GM21717 (cell line): ENCODE measurements around the gene SERF2.
"Not testable (repeated sequence)": the region's sequence is repeated elsewhere in the genome, so short reads cannot be mapped to it uniquely, and the experiment has no call there.

Experiments used
- ATAC-seq: cut with Tn5 transposase; IDR thresholded peaks from one replicate; pipeline ENCODE4 v1.9.1; 2021; ENCODE audit warnings: mild to moderate bottlenecking, moderate library complexity; ENCODE audit not compliant: unreplicated experiment

The SERF2 gene

GRCh38 chr15:43792761-43793476 lies 799 bp downstream of the SERF2 start:
- no peak for ATAC-seq

DNA sequence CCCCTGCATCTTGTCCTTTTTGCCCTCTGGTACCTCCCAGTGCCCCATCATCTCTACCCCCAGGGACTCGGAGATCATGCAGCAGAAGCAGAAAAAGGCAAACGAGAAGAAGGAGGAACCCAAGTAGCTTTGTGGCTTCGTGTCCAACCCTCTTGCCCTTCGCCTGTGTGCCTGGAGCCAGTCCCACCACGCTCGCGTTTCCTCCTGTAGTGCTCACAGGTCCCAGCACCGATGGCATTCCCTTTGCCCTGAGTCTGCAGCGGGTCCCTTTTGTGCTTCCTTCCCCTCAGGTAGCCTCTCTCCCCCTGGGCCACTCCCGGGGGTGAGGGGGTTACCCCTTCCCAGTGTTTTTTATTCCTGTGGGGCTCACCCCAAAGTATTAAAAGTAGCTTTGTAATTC lies 1.5 kb downstream of the SERF2 start:
- no peak for ATAC-seq

DNA sequence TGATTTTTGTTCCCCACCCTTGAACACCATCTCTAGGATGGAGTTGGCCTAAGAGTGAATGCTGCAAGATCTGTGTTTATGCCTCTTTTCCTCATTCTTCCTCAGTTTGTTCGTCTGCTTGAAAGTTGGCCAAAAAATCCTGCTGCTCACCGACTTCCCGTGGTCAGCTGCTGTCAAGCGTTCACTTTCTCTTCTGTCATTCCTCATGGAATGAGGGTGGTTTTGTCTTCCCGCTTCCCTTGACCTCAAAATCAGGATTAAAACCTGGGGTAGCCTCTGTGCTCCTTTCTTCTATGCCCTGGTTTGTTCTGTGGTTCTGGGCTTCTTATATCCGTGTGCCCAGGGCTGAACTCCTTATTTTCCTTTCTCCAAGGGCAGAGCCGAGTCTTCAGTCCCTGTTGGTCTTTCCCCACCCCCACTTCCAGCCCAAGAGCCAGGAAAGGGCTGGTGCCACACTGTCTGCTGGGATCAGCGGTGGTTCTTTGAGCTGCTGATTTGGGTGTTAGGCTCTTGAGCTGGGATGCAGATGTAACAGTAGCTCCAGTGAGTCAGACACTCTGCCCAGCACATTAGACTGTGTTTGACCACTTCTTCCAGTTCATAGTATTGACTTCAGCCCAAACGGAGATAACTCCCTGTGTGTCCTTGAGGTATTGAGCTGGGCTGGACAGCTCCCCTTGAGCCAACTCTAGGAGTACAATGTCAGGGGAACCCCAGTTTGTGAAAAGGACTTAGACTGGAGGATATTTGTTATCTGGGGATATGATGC lies 2.3 kb downstream of the SERF2 start:
- ATAC-seq, result no peak

- no peak for ATAC-seq
These were observed 3.1 kb downstream of the SERF2 start for GRCh38 chr15:43795197-43795596.

DNA sequence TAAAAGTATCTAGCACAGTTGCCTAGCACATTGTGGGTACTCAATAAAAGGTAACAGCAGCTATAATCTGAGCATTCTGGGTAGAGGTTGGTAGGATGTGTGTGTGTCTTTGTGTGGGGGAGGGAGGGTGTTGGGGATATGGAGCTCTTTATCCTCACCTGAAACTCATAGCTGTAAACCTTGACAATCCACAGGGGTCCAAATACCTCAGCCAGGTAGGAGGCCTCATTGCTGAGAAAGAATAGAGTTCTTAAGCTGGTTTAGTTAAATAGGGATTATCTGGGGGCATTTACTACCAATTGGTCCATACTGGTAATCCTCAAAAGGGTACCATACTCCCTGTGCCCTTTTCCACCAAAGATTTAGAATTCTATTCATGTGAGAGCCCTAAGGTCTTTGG lies 3.9 kb downstream of the SERF2 start:
- no peak for ATAC-seq

- ATAC-seq, result no peak
These were observed 4.4 kb downstream of the SERF2 start for GRCh38 chr15:43796566-43796965.

DNA sequence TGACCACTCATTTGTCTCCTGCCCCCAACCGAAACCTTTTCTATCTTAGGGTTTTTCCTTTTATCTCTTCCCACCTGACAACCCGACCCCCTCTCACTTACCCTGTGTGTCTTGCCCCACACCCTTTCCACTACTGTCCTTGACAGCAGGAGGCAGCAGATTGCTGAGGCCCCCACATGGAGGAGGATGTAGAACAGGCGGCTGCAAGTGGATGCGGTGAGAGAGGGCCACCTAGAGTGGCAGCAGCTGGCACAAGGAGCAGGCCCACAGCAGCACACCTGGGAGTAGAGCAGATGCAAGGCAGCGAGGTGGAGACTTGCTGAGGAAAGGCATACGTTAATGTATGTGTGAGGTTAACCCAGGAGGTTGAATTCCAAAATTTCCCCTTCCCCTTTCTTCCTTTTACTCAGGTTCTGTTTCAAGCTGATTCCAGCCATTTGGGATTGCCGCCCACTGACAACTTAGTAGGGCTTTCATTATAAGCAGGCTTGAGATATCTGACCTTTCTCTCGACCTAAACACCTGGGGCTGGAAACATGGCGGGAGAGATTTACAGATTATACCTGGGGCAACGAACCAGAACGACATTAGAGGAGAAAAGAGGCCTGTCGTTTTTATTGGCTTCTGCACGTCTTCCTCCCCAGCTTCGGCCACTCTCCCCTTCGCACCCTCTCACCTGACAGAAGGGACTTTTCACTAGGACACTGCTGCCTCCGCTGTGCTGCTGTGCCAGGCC lies 7.3 kb downstream of the SERF2 start:
- ATAC-seq, result no peak

DNA sequence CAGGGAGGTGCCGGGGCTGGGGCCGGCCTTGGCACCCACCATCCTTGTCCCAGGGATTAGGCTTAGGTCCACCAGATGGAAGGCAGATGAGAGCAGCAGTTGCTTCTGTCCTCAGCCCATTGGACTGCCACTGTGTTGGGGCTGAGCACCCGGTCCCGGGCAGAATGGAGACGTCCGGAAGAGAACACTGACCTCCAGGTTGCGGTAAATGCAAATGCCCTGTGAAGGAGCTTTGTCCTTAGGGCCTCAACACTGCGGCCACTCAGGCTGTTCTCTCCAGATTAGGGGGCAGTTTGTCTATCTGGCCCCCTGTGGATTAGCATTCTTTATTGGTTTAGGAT lies 7.8 kb downstream of the SERF2 start, which contains the start of gene SERINC4:
Gene SERINC4 (minus strand): TSS at position 276 of the 341 bp plus-strand sequence. CDS start 234 bp downstream, at position 42.
- ATAC-seq, result no peak

DNA sequence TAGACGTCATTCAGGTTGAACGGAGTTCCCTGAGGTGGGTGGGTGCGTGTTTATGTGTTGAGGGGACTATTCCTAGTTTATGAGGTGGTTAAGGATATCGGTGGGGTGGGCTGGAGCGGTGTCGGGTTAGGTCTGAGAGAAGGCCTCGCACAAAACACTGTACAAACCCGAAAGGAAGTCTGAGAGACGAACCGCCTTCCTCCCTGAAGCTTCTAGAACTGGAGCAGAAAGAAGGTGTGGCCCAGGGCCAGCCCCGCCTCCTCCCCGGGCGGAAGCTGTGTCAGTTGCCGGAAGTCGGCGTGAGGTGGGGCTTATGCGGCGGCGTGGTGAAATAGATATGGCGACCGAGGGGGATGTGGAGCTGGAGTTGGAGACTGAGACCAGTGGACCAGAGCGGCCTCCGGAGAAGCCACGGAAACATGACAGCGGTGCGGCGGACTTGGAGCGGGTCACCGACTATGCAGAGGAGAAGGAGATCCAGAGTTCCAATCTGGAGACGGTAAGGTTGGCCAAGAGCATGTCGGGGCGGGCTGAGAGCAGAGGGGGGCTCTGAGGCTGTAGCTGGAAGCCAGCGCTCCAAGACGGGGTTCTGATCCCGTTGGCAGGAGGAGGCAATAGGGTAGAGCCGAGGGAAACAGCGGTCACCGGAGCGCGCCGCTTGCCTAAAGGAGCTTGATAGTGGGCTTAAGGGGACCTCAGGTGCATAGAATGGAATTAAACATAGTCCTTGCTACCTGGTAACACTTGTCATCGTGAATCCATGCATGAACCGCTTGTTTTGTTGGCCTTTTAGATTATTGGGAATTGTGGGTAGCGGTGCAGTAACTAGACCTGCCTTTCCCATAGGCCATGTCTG lies 8.4 kb downstream of the SERF2 start, which contains the start of gene HYPK:
Gene HYPK (plus strand): TSS at position 314 of the 856 bp plus-strand sequence. CDS start 24 bp downstream, at position 338.
- ATAC-seq, result peak; percentile 71

- ATAC-seq, result not testable (repeated sequence)
These were observed 10.6 kb downstream of the SERF2 start for GRCh38 chr15:43802676-43803075.

DNA sequence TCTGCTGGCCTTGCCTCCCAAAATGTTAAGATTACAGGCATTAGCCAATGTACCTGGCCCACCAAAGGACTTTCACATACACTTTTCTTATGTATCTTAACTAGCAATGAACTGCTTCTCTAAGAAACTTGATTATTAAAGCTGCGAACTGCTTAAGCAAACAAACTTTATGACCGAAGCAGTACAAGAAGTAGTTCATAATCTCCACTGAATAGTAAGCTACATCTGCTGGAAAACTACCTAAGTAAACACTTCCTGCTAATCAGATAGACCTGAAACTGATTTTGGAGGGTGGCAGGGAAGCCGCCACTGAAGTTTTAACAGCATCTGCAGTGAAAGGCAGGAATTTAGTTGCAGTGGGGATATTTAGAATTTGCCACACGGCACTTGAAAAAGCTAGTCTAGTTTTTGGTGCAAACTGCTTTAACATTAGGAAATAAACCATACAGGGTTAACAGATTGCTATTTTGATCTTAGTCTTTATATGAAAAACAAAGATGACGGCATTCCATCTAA lies 16.4 kb downstream of the SERF2 start:
- no peak for ATAC-seq

DNA sequence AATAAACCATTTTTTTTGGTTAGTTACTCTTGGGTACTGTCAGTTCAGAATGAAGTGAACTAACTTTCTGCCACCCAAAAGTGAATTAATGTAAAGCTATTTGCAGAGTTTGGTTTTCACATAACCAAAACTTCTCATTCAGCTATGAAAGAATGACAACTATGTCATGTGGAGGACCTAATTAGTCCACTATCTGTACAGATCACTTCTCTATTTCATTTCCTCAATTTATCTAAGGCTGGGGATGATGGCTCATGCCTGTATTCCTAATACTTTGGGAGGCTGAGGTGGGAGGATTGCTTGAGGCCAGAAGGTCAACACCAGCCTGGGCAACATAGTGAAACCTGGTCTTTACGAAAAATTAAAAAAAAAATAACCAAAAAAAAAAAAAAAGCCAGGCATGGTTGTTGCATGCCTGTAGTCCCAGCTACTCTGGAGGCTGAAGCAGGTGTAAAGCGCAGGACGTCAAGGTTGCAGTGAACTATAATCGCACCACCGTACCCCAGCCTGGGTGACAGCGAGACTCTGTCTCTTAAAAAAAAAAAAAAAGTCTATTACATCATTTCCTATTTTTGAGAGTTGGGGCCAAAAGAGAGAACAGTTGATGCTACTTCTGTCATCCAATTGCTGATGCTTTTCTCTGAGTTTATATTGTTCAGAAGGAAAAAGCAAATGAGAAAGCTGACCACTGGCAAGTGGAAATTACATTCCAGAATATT lies 17.0 kb downstream of the SERF2 start:
- no peak for ATAC-seq

- ATAC-seq, result not testable (repeated sequence)
These were observed 22.9 kb downstream of the SERF2 start for GRCh38 chr15:43815064-43815463.

DNA sequence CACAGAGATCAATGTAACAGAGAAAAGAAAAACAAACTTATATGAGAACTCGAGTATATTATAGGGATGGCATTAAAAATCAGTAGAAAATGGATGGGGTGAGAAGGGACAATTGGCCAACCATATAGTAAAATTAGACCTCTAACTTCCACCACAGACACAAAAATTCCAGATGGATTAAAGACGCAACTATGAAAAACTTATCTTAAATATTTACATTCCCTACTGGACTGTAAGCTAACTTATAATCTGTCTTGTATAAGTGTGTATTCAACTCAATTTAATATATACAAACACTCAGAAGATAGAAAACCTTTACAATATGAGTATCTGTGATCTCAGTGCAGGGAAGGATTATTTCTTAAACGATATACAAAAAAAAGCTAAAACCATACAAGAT lies 29.4 kb downstream of the SERF2 start:
- ATAC-seq, result no peak

DNA sequence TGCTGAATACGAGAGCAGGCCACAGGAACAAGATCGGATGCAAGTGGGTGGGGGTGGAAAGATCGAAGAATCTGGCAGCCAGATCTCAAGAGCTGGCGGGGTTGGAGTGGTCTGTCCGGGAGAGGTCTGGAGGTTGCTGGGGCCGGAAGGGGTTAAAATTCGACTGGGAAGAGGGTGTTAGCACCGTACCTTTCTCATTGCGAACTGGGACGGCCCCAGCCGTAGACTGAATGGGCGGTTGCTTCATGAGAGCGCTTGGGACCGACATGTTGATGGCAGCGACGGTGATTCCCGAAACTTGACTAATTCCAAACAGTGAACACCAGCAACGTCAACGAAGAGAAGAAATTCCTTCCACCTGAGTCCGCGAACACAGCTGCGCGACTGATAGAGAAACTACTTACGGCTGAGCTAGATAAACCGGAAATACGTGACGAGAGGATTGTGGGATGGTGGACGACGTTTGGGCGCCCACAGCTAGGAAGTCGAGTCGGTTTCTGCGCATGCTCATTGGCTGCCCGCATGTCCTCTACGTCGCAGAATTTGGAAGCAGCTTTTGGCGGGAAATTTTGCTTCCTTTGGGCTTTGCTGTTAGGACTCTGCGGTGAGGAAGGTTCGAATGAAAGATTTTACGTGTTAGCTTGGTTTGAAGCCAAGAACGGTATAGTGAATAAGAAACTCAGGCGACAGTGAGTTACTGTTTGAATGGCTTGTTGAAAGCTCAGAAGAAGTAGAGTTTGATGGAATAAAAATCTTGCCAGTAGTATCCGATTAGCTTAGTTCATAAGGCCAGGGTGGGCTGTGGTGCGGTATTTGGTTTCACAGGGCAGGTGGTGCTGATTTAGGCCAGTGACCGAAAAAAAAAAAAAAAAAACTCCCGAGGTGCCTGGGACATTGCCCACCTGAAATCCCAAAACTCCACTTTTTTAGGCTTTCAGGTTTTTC lies 32.5 kb downstream of the SERF2 start, which contains the start of gene MFAP1:
Gene MFAP1 (minus strand): TSS at position 389 of the 945 bp plus-strand sequence. CDS start 121 bp downstream, at position 268.
- ATAC-seq, result peak; percentile 63

- not testable (repeated sequence) for ATAC-seq
These were observed 33.2 kb downstream of the SERF2 start for GRCh38 chr15:43825305-43825704.

DNA sequence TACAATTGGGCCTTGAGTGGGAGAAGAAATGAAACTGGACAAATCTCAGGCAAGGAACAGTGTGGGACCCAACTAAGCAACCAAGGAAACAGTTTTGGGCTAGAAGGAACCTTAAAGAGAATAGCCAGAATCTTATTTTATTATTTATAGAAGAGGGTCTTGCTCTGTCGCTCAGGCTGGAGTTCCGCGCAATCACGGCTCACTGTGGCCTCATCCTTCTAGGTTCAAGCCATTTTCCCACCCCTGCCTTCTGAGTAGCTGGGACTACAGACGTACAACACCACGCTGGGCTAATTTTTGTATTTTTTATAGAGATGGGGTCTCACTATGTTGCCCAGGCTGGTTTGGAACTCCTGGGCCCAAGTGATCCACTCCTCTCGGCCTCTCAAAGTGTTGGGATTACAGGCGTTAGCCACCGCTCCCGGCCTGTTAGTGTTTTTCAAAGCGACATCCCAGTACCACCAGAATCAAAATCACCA lies 33.9 kb downstream of the SERF2 start:
- ATAC-seq, result no peak
